SK-N-SH (cell line): Measurements from ENCODE around the gene ZCCHC7. TPM values are rescaled to one million over a fixed set of nuclear protein-coding genes. Genes with fewer than 3 reads are reported as not detected.

ENCODE experiments used
- CTCF ChIA-PET: fragments of 300-600, 350-600 bp; formaldehyde crosslinking; extraction: SDS; loops from one replicate; lab custom pipeline; 2021; lab: Yijun Ruan, JAX
- POLR2A ChIA-PET: fragments of 350-600 bp; sonication (Branson Sonifier 250); formaldehyde crosslinking; extraction: SDS; loops from one replicate; lab custom pipeline; 2020; ENCODE audit warnings: antibody characterized with exemption, inconsistent platforms; lab: Yijun Ruan, JAX
- DNase-seq: peaks from one replicate; pipeline ENCODE4 v3.0.0; 2012
- H2AFZ ChIP-seq: fragments of 200-600 bp; sonication (generic); 2 replicates; pipeline ENCODE4 v1.8.1; 2016; ENCODE audit warnings: antibody characterized with exemption, mild to moderate bottlenecking, low read depth
- H3F3A ChIP-seq: fragments of 200-600 bp; sonication (generic); replicated peaks from 2 replicates; pipeline ENCODE3; 2016; ENCODE audit warnings: antibody characterized with exemption, mild to moderate bottlenecking; ENCODE audit not compliant: insufficient read depth
- H3K27ac ChIP-seq, 2 experiments: fragments of 200-500 bp in 1 of 2; fragments of 200-600 bp in 1 of 2; sonication (Bioruptor generic) in 1 of 2; sonication (generic), shearing (Covaris generic) in 1 of 2; 2 replicates each; pipeline versions ENCODE4 v1.5.1 to v1.6.1; 2014 to 2016; ENCODE audit warnings: low read depth in 2 of 2, inconsistent platforms in 1 of 2, low read length in 1 of 2, mild to moderate bottlenecking in 1 of 2, mixed read lengths in 1 of 2
- H3K27me3 ChIP-seq: fragments of 200-600 bp; sonication (generic), shearing (Covaris generic); 2 replicates; pipeline ENCODE4 v1.6.1; 2016; ENCODE audit warnings: mixed run types; ENCODE audit not compliant: insufficient read depth
- H3K36me3 ChIP-seq, 2 experiments: fragments of 200-500 bp in 1 of 2; fragments of 200-600 bp in 1 of 2; sonication (Bioruptor generic) in 1 of 2; sonication (generic) in 1 of 2; replicated peaks in 1 of 2; 2 replicates each; pipeline versions ENCODE3 to v1.5.1; 2014 to 2016; ENCODE audit warnings: low read length in 1 of 2, mild to moderate bottlenecking in 1 of 2; ENCODE audit not compliant: insufficient read depth in 2 of 2, control insufficient read depth in 1 of 2
- H3K4me1 ChIP-seq, 2 experiments: fragments of 200-500 bp in 1 of 2; fragments of 200-600 bp in 1 of 2; sonication (Bioruptor generic) in 1 of 2; sonication (generic), shearing (Covaris generic) in 1 of 2; 2 replicates each; pipeline versions ENCODE4 v1.5.1 to v1.6.1; 2014 to 2016; ENCODE audit warnings: low read depth in 1 of 2, low read length in 1 of 2, mixed run types in 1 of 2; ENCODE audit not compliant: insufficient read depth in 2 of 2, control insufficient read depth in 1 of 2
- H3K4me2 ChIP-seq: fragments of 200-600 bp; sonication (generic), shearing (Covaris generic); 2 replicates; pipeline ENCODE4 v1.6.1; 2017; ENCODE audit warnings: mixed run types
- H3K4me3 ChIP-seq, 2 experiments: fragments of 200-500 bp in 1 of 2; fragments of 200-600 bp in 1 of 2; sonication (Bioruptor generic) in 1 of 2; sonication (generic), shearing (Covaris generic) in 1 of 2; 2 replicates each; pipeline versions ENCODE4 v1.5.1 to v1.8.1; 2014 to 2016; ENCODE audit warnings: low read depth in 2 of 2, inconsistent platforms in 1 of 2, low read length in 1 of 2, mild to moderate bottlenecking in 1 of 2, mixed read lengths in 1 of 2, moderate library complexity in 1 of 2
- H3K79me2 ChIP-seq: fragments of 200-600 bp; sonication (generic); 2 replicates; pipeline ENCODE4 v1.8.1; 2017; ENCODE audit warnings: mild to moderate bottlenecking; ENCODE audit not compliant: insufficient read depth
- H3K9ac ChIP-seq: fragments of 200-600 bp; sonication (generic); 2 replicates; pipeline ENCODE4 v1.6.1; 2017; ENCODE audit warnings: mixed run types
- H3K9me2 ChIP-seq: fragments of 200-600 bp; sonication (generic); 2 replicates; pipeline ENCODE4 v1.6.1; 2017; ENCODE audit warnings: mixed run types
- H3K9me3 ChIP-seq: fragments of 200-600 bp; sonication (generic); 2 replicates; pipeline ENCODE4 v1.6.1; 2017; ENCODE audit warnings: mixed run types, mild to moderate bottlenecking, moderate library complexity
- H4K20me1 ChIP-seq: fragments of 200-600 bp; sonication (generic); 2 replicates; pipeline ENCODE4 v1.6.1; 2017; ENCODE audit warnings: mild to moderate bottlenecking, mixed run types; ENCODE audit not compliant: insufficient read depth
- CTCF ChIP-seq: fragments of 200-600 bp; sonication (generic); IDR thresholded peaks from 2 replicates; pipeline ENCODE4 v1.6.1; 2017; ENCODE audit warnings: antibody characterized with exemption, mild to moderate bottlenecking, moderate library complexity
- EP300 ChIP-seq, 2 experiments: IDR thresholded peaks; 2 replicates each; pipeline versions ENCODE4 v1.4.0 to v1.6.1; 2012; ENCODE audit warnings: borderline replicate concordance in 1 of 2, low read depth in 1 of 2, low read length in 1 of 2
- EZH2phosphoT487 ChIP-seq: fragments of 200-600 bp; sonication (generic); IDR thresholded peaks from 2 replicates; pipeline ENCODE4 v1.6.1; 2017; ENCODE audit warnings: low read depth, mixed run types, mild to moderate bottlenecking, antibody characterized with exemption, moderate library complexity, borderline replicate concordance
- FOXJ3 ChIP-seq: sonication (generic); formaldehyde crosslinking; IDR thresholded peaks from 2 replicates; pipeline ENCODE4 v1.5.1; 2020; ENCODE audit warnings: mild to moderate bottlenecking, missing genetic modification reagents
- FOXM1 ChIP-seq: IDR thresholded peaks from 2 replicates; pipeline ENCODE4 v1.4.0; 2012; ENCODE audit warnings: low read depth, mild to moderate bottlenecking
- MEF2A ChIP-seq: IDR thresholded peaks from 2 replicates; pipeline ENCODE4 v1.4.0; 2012; ENCODE audit warnings: low read depth, borderline replicate concordance
- MXI1 ChIP-seq: IDR thresholded peaks from 2 replicates; pipeline ENCODE4 v1.6.1; 2012; ENCODE audit warnings: mild to moderate bottlenecking, low read depth, low read length, improper control_type of control experiment
- NFIC ChIP-seq: IDR thresholded peaks from 2 replicates; pipeline ENCODE4 v1.4.0; 2012; ENCODE audit warnings: borderline replicate concordance
- NRF1 ChIP-seq: IDR thresholded peaks from 2 replicates; pipeline ENCODE4 v1.6.1; 2012; ENCODE audit warnings: low read depth, mild to moderate bottlenecking, low read length
- SIN3A ChIP-seq: IDR thresholded peaks from 2 replicates; pipeline ENCODE4 v1.6.1; 2012; ENCODE audit warnings: low read depth, mild to moderate bottlenecking, low read length, moderate library complexity, borderline replicate concordance
- TAF1 ChIP-seq: IDR thresholded peaks from 2 replicates; pipeline ENCODE4 v1.6.1; 2012; ENCODE audit warnings: low read depth, mild to moderate bottlenecking, low read length, moderate library complexity, borderline replicate concordance
- TEAD4 ChIP-seq: IDR thresholded peaks from 2 replicates; pipeline ENCODE4 v1.4.0; 2012; ENCODE audit warnings: mild to moderate bottlenecking, borderline replicate concordance; ENCODE audit not compliant: insufficient read depth
- YY1 ChIP-seq: IDR thresholded peaks from 2 replicates; pipeline ENCODE4 v1.4.0; 2012; ENCODE audit warnings: low read depth, mild to moderate bottlenecking
- WGBS: methylation state at CpG from one replicate; pipeline ENCODE4 v1.1.6; 2017; ENCODE audit warnings: low lambda C conversion rate; 5-methylcytosine and 5-hydroxymethylcytosine counted together
- polyA plus RNA-seq, 3 experiments: library from polyadenylated mRNA; depleted of rRNA; stranded (reverse); fragments of >200 nt; gene quantifications; 2 replicates each; pipeline ENCODE4 v1.2.3, GENCODE V29; 2012
- TF ChIP-seq, protein P1 (sequence below): fragments of 150-350 bp; IDR thresholded peaks from 2 replicates; pipeline ENCODE4 v1.6.1; 2016; ENCODE audit warnings: mild to moderate bottlenecking, low read depth, low read length
- TF ChIP-seq, protein P2 (sequence below): IDR thresholded peaks from 2 replicates; pipeline ENCODE4 v1.6.1; 2012; ENCODE audit warnings: mild to moderate bottlenecking, low read depth, low read length, moderate library complexity

The ZCCHC7 gene
- polyA plus RNA-seq, 1 of the 3 experiments (the other 2 are of a cell fraction): 12.6 TPM

- no peak for TF ChIP-seq MXI1
- TF ChIP-seq MEF2A: no peak
- TF ChIP-seq FOXM1: no peak
- TF ChIP-seq, protein P1, sequence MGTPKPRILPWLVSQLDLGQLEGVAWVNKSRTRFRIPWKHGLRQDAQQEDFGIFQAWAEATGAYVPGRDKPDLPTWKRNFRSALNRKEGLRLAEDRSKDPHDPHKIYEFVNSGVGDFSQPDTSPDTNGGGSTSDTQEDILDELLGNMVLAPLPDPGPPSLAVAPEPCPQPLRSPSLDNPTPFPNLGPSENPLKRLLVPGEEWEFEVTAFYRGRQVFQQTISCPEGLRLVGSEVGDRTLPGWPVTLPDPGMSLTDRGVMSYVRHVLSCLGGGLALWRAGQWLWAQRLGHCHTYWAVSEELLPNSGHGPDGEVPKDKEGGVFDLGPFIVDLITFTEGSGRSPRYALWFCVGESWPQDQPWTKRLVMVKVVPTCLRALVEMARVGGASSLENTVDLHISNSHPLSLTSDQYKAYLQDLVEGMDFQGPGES: no peak
- no peak for TF ChIP-seq FOXJ3 (CRISPR knock-in tag)
- TF ChIP-seq SIN3A: no peak
Observed at GRCh38 chr9:37248651-37249163, 128.3 kb downstream of the ZCCHC7 start (continued).

GRCh38 chr9:37251452-37251851 is 131.1 kb downstream of the ZCCHC7 start:
- DNase-seq: no peak
- Histone ChIP-seq H3K27ac (no peak overlapping the region), H4K20me1 (no peaks in the 10 kb centered on the region), H2AFZ (no peak overlapping the region), H3K4me3 (no peak overlapping the region), H3K9me3 (no peaks in the 10 kb centered on the region), H3K9me2 (no peaks in the 10 kb centered on the region), H3K9ac (no peak overlapping the region), H3F3A (no peaks in the 10 kb centered on the region), H3K4me2 (no peak overlapping the region), H3K4me1 (no peaks in the 10 kb centered on the region; a peak in 1 of 4 replicates), H3K27me3 (no peaks in the 10 kb centered on the region), H3K79me2 (no peaks in the 10 kb centered on the region; the same call in 1 of the 2 replicates), H3K36me3 (peaks cover 13 to 15% of the 10 kb centered on the region in 2 experiments)
- ChIA-PET CTCF (interaction anchor here (0.8 to 1.3 kb wide), 2 partner anchors 11 to 31 kb away, joined by 3 read pairs; no protein-coding TSS in a partner anchor), POLR2A (no interaction called here)
- TF ChIP-seq YY1: no peak
- TF ChIP-seq NRF1: no peak
- TF ChIP-seq TEAD4: no peak
- TF ChIP-seq CTCF: no peak
- no peak for TF ChIP-seq TAF1
- TF ChIP-seq, protein P2, sequence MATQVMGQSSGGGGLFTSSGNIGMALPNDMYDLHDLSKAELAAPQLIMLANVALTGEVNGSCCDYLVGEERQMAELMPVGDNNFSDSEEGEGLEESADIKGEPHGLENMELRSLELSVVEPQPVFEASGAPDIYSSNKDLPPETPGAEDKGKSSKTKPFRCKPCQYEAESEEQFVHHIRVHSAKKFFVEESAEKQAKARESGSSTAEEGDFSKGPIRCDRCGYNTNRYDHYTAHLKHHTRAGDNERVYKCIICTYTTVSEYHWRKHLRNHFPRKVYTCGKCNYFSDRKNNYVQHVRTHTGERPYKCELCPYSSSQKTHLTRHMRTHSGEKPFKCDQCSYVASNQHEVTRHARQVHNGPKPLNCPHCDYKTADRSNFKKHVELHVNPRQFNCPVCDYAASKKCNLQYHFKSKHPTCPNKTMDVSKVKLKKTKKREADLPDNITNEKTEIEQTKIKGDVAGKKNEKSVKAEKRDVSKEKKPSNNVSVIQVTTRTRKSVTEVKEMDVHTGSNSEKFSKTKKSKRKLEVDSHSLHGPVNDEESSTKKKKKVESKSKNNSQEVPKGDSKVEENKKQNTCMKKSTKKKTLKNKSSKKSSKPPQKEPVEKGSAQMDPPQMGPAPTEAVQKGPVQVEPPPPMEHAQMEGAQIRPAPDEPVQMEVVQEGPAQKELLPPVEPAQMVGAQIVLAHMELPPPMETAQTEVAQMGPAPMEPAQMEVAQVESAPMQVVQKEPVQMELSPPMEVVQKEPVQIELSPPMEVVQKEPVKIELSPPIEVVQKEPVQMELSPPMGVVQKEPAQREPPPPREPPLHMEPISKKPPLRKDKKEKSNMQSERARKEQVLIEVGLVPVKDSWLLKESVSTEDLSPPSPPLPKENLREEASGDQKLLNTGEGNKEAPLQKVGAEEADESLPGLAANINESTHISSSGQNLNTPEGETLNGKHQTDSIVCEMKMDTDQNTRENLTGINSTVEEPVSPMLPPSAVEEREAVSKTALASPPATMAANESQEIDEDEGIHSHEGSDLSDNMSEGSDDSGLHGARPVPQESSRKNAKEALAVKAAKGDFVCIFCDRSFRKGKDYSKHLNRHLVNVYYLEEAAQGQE: no peak
- TF ChIP-seq NFIC: no peak
- TF ChIP-seq EP300 (IDR thresholded peaks at IDR 0.05; ENCODE audit: borderline replicate concordance in 1 of 2, low read depth in 1 of 2, low read length in 1 of 2): no peak
- no peak for TF ChIP-seq EZH2phosphoT487
- WGBS: 97% methylated on average over 6 of the region's 6 CpGs
